Measurements from ENCODE around the gene FNTB.

- no peak for TF ChIP-seq POLR2AphosphoS5 (IDR thresholded peaks at IDR 0.05; ENCODE audit: low read depth, low read length)
- TF ChIP-seq RAD21 (IDR thresholded peaks at IDR 0.05; ENCODE audit: low read depth), result no peak
- TF ChIP-seq CTCF (IDR thresholded peaks at IDR 0.05 in 2 of 3, conservative IDR thresholded peaks at IDR 0.05 in 1 of 3; ENCODE audit: borderline replicate concordance in 1 of 3, insufficient read depth in 1 of 3, low read depth in 2 of 3, low read length in 2 of 3), result no peak
- TF ChIP-seq FOSL1 (IDR thresholded peaks at IDR 0.05; ENCODE audit: low read depth), result no peak
- TF ChIP-seq EZH2 (IDR thresholded peaks at IDR 0.05), result no peak
- no peak for TF ChIP-seq POLR2A (IDR thresholded peaks at IDR 0.05; ENCODE audit: borderline replicate concordance, extremely low read depth, insufficient read depth, insufficient read length)
- TF ChIP-seq CEBPB (IDR thresholded peaks at IDR 0.05; ENCODE audit: low read depth), result no peak
- TF ChIP-seq CBX3 (IDR thresholded peaks at IDR 0.05; ENCODE audit: low read depth), result no peak
- no peak for TF ChIP-seq JUND (IDR thresholded peaks at IDR 0.05)
Observed at GRCh38 chr14:65110525-65110924, 123.8 kb downstream of the FNTB start.
